HepG2 (cell line): Measurements from ENCODE around the gene GTF2I. TPM values are rescaled to one million over a fixed set of nuclear protein-coding genes. Genes with fewer than 3 reads are reported as not detected.
"Not testable (repeated sequence)": the region's sequence is repeated elsewhere in the genome, so short reads cannot be mapped to it uniquely, and the experiment has no call there.

ENCODE experiments used
- ATAC-seq: fragments of 200-7000 bp; cut with Tn5 transposase; 3 replicates; pipeline ENCODE4 v1.9.1; 2020; ENCODE audit warnings: mild to moderate bottlenecking, moderate library complexity
- BruUV-seq: library from RNA; stranded (reverse); fragments of 400-500 nt; replicated peaks from 2 replicates; lab custom pipeline; 2021; lab: Mats Ljungman, UMichigan
- CTCF ChIA-PET: fragments of 300-600 bp; formaldehyde crosslinking; extraction: SDS; loops from one replicate; lab custom pipeline; 2021; ENCODE audit warnings: low total read pairs, inconsistent platforms, low intra/inter-chr PET ratio; lab: Yijun Ruan, JAX
- POLR2A ChIA-PET: fragments of 350-600 bp; sonication (Branson Sonifier 250); formaldehyde crosslinking; loops from one replicate; lab custom pipeline; 2020; ENCODE audit warnings: antibody characterized with exemption, inconsistent platforms; lab: Yijun Ruan, JAX
- DNase-seq: peaks from one replicate; pipeline ENCODE4 v3.0.0-alpha.2; 2015; ENCODE audit warnings: low spot score
- FAIRE-seq: peaks from 3 replicates; lab custom pipeline; 2011; peaks lifted over from hg19 to GRCh38; lab: Jason Lieb, UNC
- H2AFZ ChIP-seq: one replicate; pipeline ENCODE4 v1.6.1; 2011; ENCODE audit warnings: low read length, inconsistent platforms
- H3K27ac ChIP-seq: fragments of 300-600 bp; 3 replicates; pipeline ENCODE4 v1.8.0; 2011; ENCODE audit warnings: mixed run types, mild to moderate bottlenecking, mixed read lengths, low read length, inconsistent platforms; ENCODE audit not compliant: insufficient read depth; ENCODE audit errors: extremely low read length
- H3K27me3 ChIP-seq, 2 experiments: fragments of 200-600 bp in 1 of 2; 2 replicates in 1 of 2; 3 replicates in 1 of 2; pipeline versions ENCODE4 v1.6.0 to v1.8.0; 2011; ENCODE audit warnings: low read length in 2 of 2, mild to moderate bottlenecking in 2 of 2, moderate library complexity in 2 of 2, inconsistent platforms in 1 of 2; ENCODE audit not compliant: insufficient read depth in 2 of 2, control insufficient read depth in 1 of 2
- H3K36me3 ChIP-seq, 2 experiments: fragments of 200-600 bp in 1 of 2; replicated peaks in 1 of 2; 2 replicates in 1 of 2; 3 replicates in 1 of 2; pipeline versions ENCODE4 v1.5.1 to v1.8.0; 2011; ENCODE audit warnings: low read length in 2 of 2, inconsistent platforms in 1 of 2; ENCODE audit not compliant: insufficient read depth in 2 of 2, control insufficient read depth in 1 of 2
- H3K4me1 ChIP-seq: 2 replicates; pipeline ENCODE4 v1.5.1; 2012; ENCODE audit warnings: low read length, inconsistent platforms; ENCODE audit not compliant: insufficient read depth
- H3K4me2 ChIP-seq: 2 replicates; pipeline ENCODE4 v1.6.0; 2011; ENCODE audit warnings: low read depth, low read length, inconsistent platforms
- H3K4me3 ChIP-seq, 3 experiments: fragments of 200-600 bp in 1 of 3; sonication (generic), shearing (Covaris generic) in 1 of 3; replicated peaks in 1 of 3; 2 replicates each; pipeline ENCODE4 v1.5.1; 2011 to 2016; ENCODE audit warnings: low read length in 3 of 3, inconsistent platforms in 2 of 3, low read depth in 2 of 3, mild to moderate bottlenecking in 2 of 3, control low read depth in 1 of 3, mixed read lengths in 1 of 3; ENCODE audit not compliant: insufficient read depth in 1 of 3
- H3K79me2 ChIP-seq: one replicate; pipeline ENCODE4 v1.6.1; 2011; ENCODE audit warnings: low read length, inconsistent platforms; ENCODE audit not compliant: insufficient read depth
- H3K9ac ChIP-seq: 2 replicates; pipeline ENCODE4 v1.6.0; 2011; ENCODE audit warnings: mild to moderate bottlenecking, low read depth, low read length, inconsistent platforms; ENCODE audit not compliant: insufficient read depth
- H3K9me3 ChIP-seq: 2 replicates; pipeline ENCODE4 v1.5.1; 2012; ENCODE audit warnings: mild to moderate bottlenecking, low read length
- H4K20me1 ChIP-seq: 2 replicates; pipeline ENCODE4 v1.6.0; 2011; ENCODE audit warnings: inconsistent platforms, mild to moderate bottlenecking, low read length, moderate library complexity; ENCODE audit not compliant: insufficient read depth
- NCOA2 ChIP-seq: sonication (generic); formaldehyde crosslinking; IDR thresholded peaks from 2 replicates; pipeline ENCODE4 v1.8.0; 2022; ENCODE audit warnings: inconsistent platforms
- RBFOX2 ChIP-seq: fragments of 200-400 bp; formaldehyde crosslinking; IDR thresholded peaks from 2 replicates; pipeline ENCODE4 v1.6.1; 2017; ENCODE audit warnings: low read depth, mild to moderate bottlenecking, low read length
- ZNF333 ChIP-seq: sonication (generic); formaldehyde crosslinking; IDR thresholded peaks from 2 replicates; pipeline ENCODE4 v1.4.0; 2020; ENCODE audit warnings: mild to moderate bottlenecking, missing genetic modification reagents, borderline replicate concordance
- WGBS: methylation state at CpG from one replicate; pipeline ENCODE4 v1.1.6; 2017; ENCODE audit warnings: low lambda C conversion rate; 5-methylcytosine and 5-hydroxymethylcytosine counted together
- in situ Hi-C: cut with HindIII; loops from 2 replicates; pipeline ENCODE4 v1.10.0; 2017; ENCODE audit warnings: low pct_unique_long_range_greater_than_20kb; ENCODE audit not compliant: extremely low pct_ligation_motif_present
- intact Hi-C: fragments of 100-400 bp; cut with micrococcal nuclease; formaldehyde crosslinking; loops from one replicate; pipeline ENCODE4 v1.10.0; 2022; ENCODE audit not compliant: unreplicated experiment
- polyA plus RNA-seq, 8 experiments: library from polyadenylated mRNA; depleted of rRNA in 3 of 8; stranded (reverse) in 7 of 8; unstranded in 1 of 8; fragments of >200 nt; fragmentation: Illumina TruSeq in 4 of 8; extraction: Trizol in 4 of 8; gene quantifications; 2 replicates each; pipeline versions ENCODE4 v1.2.1 to v1.2.3, GENCODE V29; 2011 to 2016; ENCODE audit warnings: low read depth in 4 of 8, missing spikeins in 1 of 8, mixed read lengths in 1 of 8; ENCODE audit not compliant: insufficient read depth in 1 of 8
- total RNA-seq, 5 experiments: library from RNA; depleted of rRNA; stranded (reverse); fragments of >200 nt; fragmentation: Illumina TruSeq; extraction: Trizol; gene quantifications; 2 replicates each; pipeline ENCODE4 v1.2.3, GENCODE V29; 2016; ENCODE audit warnings: low read depth in 1 of 5

Gene GTF2I
- total and polyA plus RNA-seq, 2 of the 13 experiments (the other 11 are each of a cell fraction or from before 2014, with no cell fraction given): 74.6 to 125 TPM

DNA sequence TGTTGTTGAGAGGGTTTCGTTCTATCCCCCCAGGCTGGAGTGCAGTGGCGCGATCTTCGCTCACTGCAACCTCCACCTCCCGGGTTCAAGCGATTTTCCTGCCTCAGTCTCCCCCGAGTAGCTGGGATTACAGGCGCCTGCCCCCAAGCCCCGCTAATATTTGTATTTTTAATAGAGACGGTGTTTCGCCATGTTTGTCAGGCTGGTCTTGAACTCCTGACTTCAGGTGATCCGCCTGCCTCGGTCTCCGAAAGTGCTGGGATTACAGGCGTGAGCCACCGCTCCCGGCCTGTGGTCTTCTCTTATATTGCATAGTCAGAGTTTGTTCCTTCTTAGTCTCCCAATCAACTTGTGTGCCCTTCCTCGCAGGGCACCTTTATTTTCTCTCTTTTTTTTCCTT lies 2.7 kb downstream of the GTF2I start:
- H3K79me2 ChIP-seq: peaks cover 64% of the 10 kb centered on the region
- intact Hi-C loops: not testable (repeated sequence)

DNA sequence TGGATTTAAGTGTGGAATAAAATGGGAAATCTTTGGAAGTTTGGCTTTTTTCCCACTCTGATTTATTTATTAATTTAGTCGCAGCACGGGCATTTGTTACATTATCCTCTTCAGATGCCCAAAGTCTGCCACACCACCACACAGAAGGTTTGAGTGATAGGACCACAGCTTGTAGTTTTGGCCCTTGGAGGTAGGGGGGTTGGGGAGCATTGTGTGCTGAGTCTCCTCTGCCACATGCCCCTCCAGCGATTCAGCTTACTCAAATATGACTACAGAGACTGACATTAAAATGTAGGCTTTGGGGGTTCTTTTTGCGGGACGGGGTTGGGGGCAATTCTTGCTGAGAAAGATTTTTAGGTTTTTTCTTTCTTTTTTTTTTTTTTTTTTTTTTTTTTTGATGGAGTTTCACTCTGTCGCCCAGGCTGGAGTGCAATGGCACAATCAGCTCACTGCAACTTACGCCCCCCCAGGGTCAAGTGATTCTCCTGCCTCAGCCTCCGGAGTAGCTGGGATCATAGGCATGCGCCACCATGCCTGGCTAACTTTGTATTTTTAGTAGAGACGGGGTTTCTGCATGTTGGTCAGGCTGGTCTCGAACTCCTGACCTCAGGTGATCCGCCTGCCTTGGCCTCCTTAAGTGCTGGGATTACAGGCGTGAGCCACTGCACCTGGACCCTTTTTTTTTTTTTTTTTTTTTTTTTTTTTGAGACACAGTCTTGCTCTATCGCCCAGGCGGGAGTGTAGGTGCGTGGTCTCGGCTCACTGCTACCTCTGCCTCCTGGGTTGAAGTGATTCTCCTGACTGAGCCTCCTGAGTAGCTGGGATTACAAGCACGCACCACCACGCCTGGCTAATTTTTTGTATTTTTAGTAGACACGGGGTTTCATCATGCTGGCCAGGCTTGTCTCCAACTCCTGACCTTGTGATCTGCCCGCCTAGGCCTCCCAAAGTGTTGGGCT lies 4.6 kb downstream of the GTF2I start:
- in situ Hi-C loops, H3K9ac ChIP-seq, H3K9me3 ChIP-seq, BruUV-seq, FAIRE-seq, H3K4me3 ChIP-seq, H3K27ac ChIP-seq, CTCF ChIA-PET, intact Hi-C loops, ATAC-seq, H3K27me3 ChIP-seq, DNase-seq, H2AFZ ChIP-seq: not testable (repeated sequence)
- Histone ChIP-seq H3K4me1 (peaks cover 55% of the 10 kb centered on the region), H3K36me3 (peaks cover 8 to 19% of the 10 kb centered on the region in 2 experiments; a peak in 4 of 5 replicates), H3K4me2 (peak overlapping the region; percentile 99), H3K79me2 (peaks cover 80% of the 10 kb centered on the region), H4K20me1 (peaks cover 63% of the 10 kb centered on the region)
- 86% methylated on average over 21 of the region's 21 CpGs for WGBS
- POLR2A ChIA-PET: interaction anchor here (1.8 to 2.1 kb wide), 2 partner anchors 34 to 82 kb away, joined by 4 to 8 read pairs; no protein-coding TSS in a partner anchor

More for the DNA sequence above, 2.7 kb downstream of the GTF2I start:
- FAIRE-seq, H3K9me3 ChIP-seq, H2AFZ ChIP-seq, H3K36me3 ChIP-seq, BruUV-seq, in situ Hi-C loops, H3K27me3 ChIP-seq, ATAC-seq, CTCF ChIA-PET, DNase-seq: not testable (repeated sequence)
- H4K20me1 ChIP-seq: peaks cover 51% of the 10 kb centered on the region
- peak overlapping the region; percentile 99 for H3K4me2 ChIP-seq
- peak overlapping the region; percentile 73 for H3K9ac ChIP-seq
- WGBS: 11% methylated on average over 18 of the region's 18 CpGs
- POLR2A ChIA-PET: interaction anchor here (0.9 to 2.1 kb wide), 3 partner anchors 50 to 80 kb away, joined by 4 to 8 read pairs (median 4); no protein-coding TSS in a partner anchor
- TF ChIP-seq RBFOX2 (0 out of 2 replicates have a peak, but pooled peaks have one; percentile 9), NCOA2 (CRISPR knock-in tag) (0 out of 2 replicates have a peak, but pooled peaks have one; percentile 4), ZNF333 (CRISPR knock-in tag) (0 out of 2 replicates have a peak, but pooled peaks have one; percentile 1)
- peak overlapping the region; percentile 74 for H3K27ac ChIP-seq
- H3K4me1 ChIP-seq: peaks cover 67% of the 10 kb centered on the region
- peak overlapping the region; percentile 69 to 77 (median 70) for H3K4me3 ChIP-seq
